Right renal cortex interstitium (tissue), 3 donors: Measurements from ENCODE around the gene HHIPL2. TPM values are rescaled to one million over a fixed set of nuclear protein-coding genes. Genes with fewer than 3 reads are reported as not detected.
A peak's percentile ranks its signal among the peaks of the same experiment; 100 is the strongest.
"Not testable (repeated sequence)": the region's sequence is repeated elsewhere in the genome, so short reads cannot be mapped to it uniquely, and the experiment has no call there.

ENCODE experiments used
- DNase-seq, 3 donors: peaks; one replicate each; pipeline ENCODE4 v3.0.0-alpha.2; 2013; ENCODE audit warnings: low read depth in 3 of 3, low spot score in 2 of 3
- polyA plus RNA-seq, 3 donors: library from polyadenylated mRNA; unstranded; fragments of 120-200 nt; gene quantifications; one replicate each; pipeline ENCODE4 v1.2.1, GENCODE V29; 2013; ENCODE audit not compliant: insufficient read length in 3 of 3

The HHIPL2 gene
- polyA plus RNA-seq, 3 donors = 0.71 to 0.94 (median 0.71) TPM

GRCh38 chr1:222543817-222544216, 4.1 kb downstream of the HHIPL2 start:
- DNase-seq = no peak

GRCh38 chr1:222540598-222540995, 7.3 kb downstream of the HHIPL2 start:
- DNase-seq = no peak

- no peak for DNase-seq
These were observed 7.8 kb downstream of the HHIPL2 start for GRCh38 chr1:222539951-222540597.

- DNase-seq = no peak
These were observed 12.4 kb downstream of the HHIPL2 start for GRCh38 chr1:222535455-222535854.

- no peak for DNase-seq
These were observed 17.1 kb downstream of the HHIPL2 start for GRCh38 chr1:222530852-222531251.

GRCh38 chr1:222529916-222530315, 18.0 kb downstream of the HHIPL2 start:
- no peak for DNase-seq

- no peak for DNase-seq
These were observed 18.7 kb downstream of the HHIPL2 start for GRCh38 chr1:222529181-222529580.

- DNase-seq = no peak
These were observed 22.0 kb downstream of the HHIPL2 start for GRCh38 chr1:222525951-222526350.

GRCh38 chr1:222523852-222524251, 24.1 kb downstream of the HHIPL2 start:
- no peak for DNase-seq

GRCh38 chr1:222522105-222522915, 25.6 kb downstream of the HHIPL2 start:
- no peak for DNase-seq

GRCh38 chr1:222521299-222522104, 26.4 kb downstream of the HHIPL2 start:
- peak in 2 of 3 donors; percentile 21 to 40 for DNase-seq

GRCh38 chr1:222489496-222489895, 58.4 kb downstream of the HHIPL2 start:
- not testable (repeated sequence) for DNase-seq

GRCh38 chr1:222487774-222488173, 60.1 kb downstream of the HHIPL2 start:
- DNase-seq = not testable (repeated sequence)

GRCh38 chr1:222484005-222484404, 63.9 kb downstream of the HHIPL2 start:
- DNase-seq = not testable (repeated sequence)

GRCh38 chr1:222479567-222479966, 68.3 kb downstream of the HHIPL2 start:
- not testable (repeated sequence) for DNase-seq

GRCh38 chr1:222476436-222476835, 71.5 kb downstream of the HHIPL2 start:
- not testable (repeated sequence) for DNase-seq

GRCh38 chr1:222473717-222474116, 74.2 kb downstream of the HHIPL2 start:
- DNase-seq = not testable (repeated sequence)

GRCh38 chr1:222472776-222473540, 74.9 kb downstream of the HHIPL2 start:
- DNase-seq = not testable (repeated sequence)
